Caco-2 (cell line): ENCODE measurements around the gene PTPN6. TPM values are rescaled to one million over a fixed set of nuclear protein-coding genes. Genes with fewer than 3 reads are reported as not detected.

Experiments
- BruUV-seq: library from RNA; stranded (reverse); fragments of 400-500 nt; replicated peaks from 2 replicates; lab custom pipeline; 2021; lab: Mats Ljungman, UMichigan
- CTCF ChIA-PET: fragments of 300-600 bp; sonication (Branson Sonifier 250); formaldehyde crosslinking; loops from one replicate; lab custom pipeline; 2022; ENCODE audit warnings: antibody characterized with exemption; lab: Charles Lee
- POLR2A ChIA-PET: fragments of 300-600 bp; sonication (Branson Sonifier 250); formaldehyde crosslinking; loops from one replicate; lab custom pipeline; 2022; ENCODE audit warnings: antibody characterized with exemption; lab: Charles Lee
- DNase-seq, 2 experiments: peaks; one replicate each; pipeline versions ENCODE4 v3.0.0 to v3.0.0-alpha.2; 2020 to 2022
- H3K27me3 ChIP-seq: replicated peaks from 2 replicates; pipeline ENCODE4 v1.6.0; 2011; ENCODE audit warnings: low read length; ENCODE audit not compliant: control insufficient read depth, insufficient read depth
- H3K36me3 ChIP-seq: 2 replicates; pipeline ENCODE4 v1.5.1; 2011; ENCODE audit warnings: low read length; ENCODE audit not compliant: control insufficient read depth, insufficient read depth
- H3K4me1 ChIP-seq: fragments of 250-450 bp; sonication (Bioruptor Pico); 2 replicates; pipeline ENCODE4 v1.5.1; 2020; ENCODE audit warnings: mild to moderate bottlenecking
- H3K4me3 ChIP-seq: 2 replicates; pipeline ENCODE4 v1.5.1; 2011; ENCODE audit warnings: low read depth, mild to moderate bottlenecking, control low read depth, low read length
- H3K9me3 ChIP-seq: fragments of 250-450 bp; sonication (Bioruptor Pico); 2 replicates; pipeline ENCODE4 v1.5.1; 2020; ENCODE audit warnings: mild to moderate bottlenecking, moderate library complexity
- H3K27ac Mint-ChIP-seq: one replicate; pipeline ENCODE4 v1.8.0; 2022; ENCODE audit warnings: mixed read lengths; ENCODE audit not compliant: unreplicated experiment
- H3K27me3 Mint-ChIP-seq: one replicate; pipeline ENCODE4 v1.8.0; 2022; ENCODE audit warnings: mixed read lengths; ENCODE audit not compliant: insufficient read depth, unreplicated experiment
- H3K36me3 Mint-ChIP-seq: one replicate; pipeline ENCODE4 v1.8.0; 2022; ENCODE audit warnings: mild to moderate bottlenecking, mixed read lengths; ENCODE audit not compliant: insufficient read depth, unreplicated experiment
- H3K4me1 Mint-ChIP-seq: one replicate; pipeline ENCODE4 v1.8.0; 2022; ENCODE audit warnings: low read depth, mixed read lengths; ENCODE audit not compliant: unreplicated experiment
- H3K4me3 Mint-ChIP-seq: one replicate; pipeline ENCODE4 v1.8.0; 2022; ENCODE audit warnings: mild to moderate bottlenecking, moderate library complexity, mixed read lengths; ENCODE audit not compliant: unreplicated experiment
- H3K9me3 Mint-ChIP-seq: one replicate; pipeline ENCODE4 v1.8.0; 2022; ENCODE audit warnings: mixed read lengths; ENCODE audit not compliant: unreplicated experiment
- CTCF ChIP-seq, 2 experiments: fragments of 200-600 bp in 1 of 2; IDR thresholded peaks; 1 replicate in 1 of 2; 2 replicates in 1 of 2; pipeline versions ENCODE4 v1.5.1 to v1.8.0; 2011 to 2022; ENCODE audit warnings: antibody characterized with exemption in 1 of 2, control low read depth in 1 of 2, inconsistent platforms in 1 of 2, low read depth in 1 of 2, low read length in 1 of 2, mild to moderate bottlenecking in 1 of 2, moderate library complexity in 1 of 2; ENCODE audit not compliant: insufficient read depth in 1 of 2, severe bottlenecking in 1 of 2, unreplicated experiment in 1 of 2
- intact Hi-C: fragments of 100-400 bp; cut with micrococcal nuclease; formaldehyde crosslinking; loops from one replicate; pipeline ENCODE4 v1.10.0; 2022; ENCODE audit not compliant: unreplicated experiment
- total RNA-seq: library from RNA; stranded (reverse); gene quantifications from 2 replicates; pipeline ENCODE4 v1.2.3, GENCODE V29; 2022

The PTPN6 gene
- total RNA-seq, 1 experiment from 2014 or later = 43.9 TPM

GRCh38 chr12:6953442-6954315 is 2.5 kb downstream of the PTPN6 start:
- TF ChIP-seq CTCF (IDR thresholded peaks at IDR 0.05; ENCODE audit: insufficient read depth in 1 of 2, low read depth in 1 of 2, low read length in 1 of 2, severe bottlenecking in 1 of 2, unreplicated experiment in 1 of 2) = no peak
- ChIA-PET POLR2A (no interaction called here), CTCF (no interaction called here)
- H3K9me3 ChIP-seq = no peaks in the 10 kb centered on the region
- no peak overlapping the region for H3K4me3 ChIP-seq
- H3K4me3 Mint-ChIP-seq = no peak overlapping the region
- H3K4me1 ChIP-seq = no peaks in the 10 kb centered on the region
- BruUV-seq = no TSS peak
- peaks cover 5% of the 10 kb centered on the region for H3K36me3 Mint-ChIP-seq
- H3K4me1 Mint-ChIP-seq = no peaks in the 10 kb centered on the region
- intact Hi-C loops = no loop called here
- no peak for DNase-seq
- H3K36me3 ChIP-seq = no peaks in the 10 kb centered on the region
- H3K27me3 ChIP-seq = no peaks in the 10 kb centered on the region
- H3K9me3 Mint-ChIP-seq = no peaks in the 10 kb centered on the region
- peak overlapping the region; percentile 36 for H3K27ac Mint-ChIP-seq
- no peaks in the 10 kb centered on the region for H3K27me3 Mint-ChIP-seq

GRCh38 chr12:6954316-6955107 is 3.4 kb downstream of the PTPN6 start:
- no peak for DNase-seq
- Mint-ChIP-seq H3K27ac (peak overlapping the region; percentile 36), H3K9me3 (no peaks in the 10 kb centered on the region), H3K36me3 (no peaks in the 10 kb centered on the region), H3K4me1 (no peaks in the 10 kb centered on the region), H3K27me3 (no peaks in the 10 kb centered on the region), H3K4me3 (no peak overlapping the region)
- POLR2A ChIA-PET = no interaction called here
- no peaks in the 10 kb centered on the region for H3K9me3 ChIP-seq
- CTCF ChIA-PET = no interaction called here
- intact Hi-C loops = no loop called here
- H3K4me3 ChIP-seq = no peak overlapping the region
- no peaks in the 10 kb centered on the region for H3K4me1 ChIP-seq
- no peaks in the 10 kb centered on the region for H3K27me3 ChIP-seq
- H3K36me3 ChIP-seq = no peaks in the 10 kb centered on the region
- no peak for TF ChIP-seq CTCF (IDR thresholded peaks at IDR 0.05; ENCODE audit: insufficient read depth in 1 of 2, low read depth in 1 of 2, low read length in 1 of 2, severe bottlenecking in 1 of 2, unreplicated experiment in 1 of 2)
- BruUV-seq = no TSS peak
